ENCODE data around the gene POLR3B.

DNA sequence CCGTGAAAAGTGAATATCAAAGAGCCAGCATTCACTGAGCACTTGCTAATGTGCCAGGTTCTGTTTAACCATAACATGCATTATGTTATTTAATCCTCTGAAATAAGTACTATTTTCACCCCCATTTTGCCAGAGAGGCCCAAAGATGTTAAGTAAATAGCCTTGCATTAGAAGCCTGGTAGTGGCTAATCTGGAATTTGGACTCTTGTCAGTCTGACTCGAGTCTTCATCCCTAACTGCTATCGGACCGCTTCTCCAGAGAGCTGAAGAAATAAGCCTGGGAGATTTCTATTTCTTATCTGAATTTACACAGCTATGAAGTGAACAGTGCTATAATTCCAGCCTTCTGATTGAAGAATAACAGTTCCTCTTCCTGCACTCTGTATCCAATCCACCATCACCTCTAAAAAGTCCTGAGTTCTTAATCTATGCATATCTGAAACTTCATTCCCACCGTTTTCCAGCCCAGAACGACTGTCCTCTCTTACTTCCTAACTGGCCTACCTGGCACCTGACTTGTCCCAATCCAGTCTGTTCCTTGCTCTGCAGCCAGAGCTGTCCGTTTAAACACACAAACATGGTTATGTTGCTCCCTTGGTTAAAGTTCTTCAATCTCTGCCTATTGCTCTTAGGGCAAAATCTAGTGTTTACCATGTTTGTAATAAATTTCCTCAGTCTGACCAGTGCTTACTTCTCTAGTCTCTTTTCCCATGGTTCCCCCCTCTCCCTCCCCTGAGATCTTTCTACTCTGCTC is 2.3 kb downstream of the POLR3B start:
- no peak for TF ChIP-seq CTCF (conservative IDR thresholded peaks at IDR 0.05; ENCODE audit: low read depth in 2 of 2)
- TF ChIP-seq, protein P1, sequence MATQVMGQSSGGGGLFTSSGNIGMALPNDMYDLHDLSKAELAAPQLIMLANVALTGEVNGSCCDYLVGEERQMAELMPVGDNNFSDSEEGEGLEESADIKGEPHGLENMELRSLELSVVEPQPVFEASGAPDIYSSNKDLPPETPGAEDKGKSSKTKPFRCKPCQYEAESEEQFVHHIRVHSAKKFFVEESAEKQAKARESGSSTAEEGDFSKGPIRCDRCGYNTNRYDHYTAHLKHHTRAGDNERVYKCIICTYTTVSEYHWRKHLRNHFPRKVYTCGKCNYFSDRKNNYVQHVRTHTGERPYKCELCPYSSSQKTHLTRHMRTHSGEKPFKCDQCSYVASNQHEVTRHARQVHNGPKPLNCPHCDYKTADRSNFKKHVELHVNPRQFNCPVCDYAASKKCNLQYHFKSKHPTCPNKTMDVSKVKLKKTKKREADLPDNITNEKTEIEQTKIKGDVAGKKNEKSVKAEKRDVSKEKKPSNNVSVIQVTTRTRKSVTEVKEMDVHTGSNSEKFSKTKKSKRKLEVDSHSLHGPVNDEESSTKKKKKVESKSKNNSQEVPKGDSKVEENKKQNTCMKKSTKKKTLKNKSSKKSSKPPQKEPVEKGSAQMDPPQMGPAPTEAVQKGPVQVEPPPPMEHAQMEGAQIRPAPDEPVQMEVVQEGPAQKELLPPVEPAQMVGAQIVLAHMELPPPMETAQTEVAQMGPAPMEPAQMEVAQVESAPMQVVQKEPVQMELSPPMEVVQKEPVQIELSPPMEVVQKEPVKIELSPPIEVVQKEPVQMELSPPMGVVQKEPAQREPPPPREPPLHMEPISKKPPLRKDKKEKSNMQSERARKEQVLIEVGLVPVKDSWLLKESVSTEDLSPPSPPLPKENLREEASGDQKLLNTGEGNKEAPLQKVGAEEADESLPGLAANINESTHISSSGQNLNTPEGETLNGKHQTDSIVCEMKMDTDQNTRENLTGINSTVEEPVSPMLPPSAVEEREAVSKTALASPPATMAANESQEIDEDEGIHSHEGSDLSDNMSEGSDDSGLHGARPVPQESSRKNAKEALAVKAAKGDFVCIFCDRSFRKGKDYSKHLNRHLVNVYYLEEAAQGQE (IDR thresholded peaks at IDR 0.05; ENCODE audit: unreplicated experiment), result no peak

All from GM23338 (cell line).